Kidney tubule cell (primary cell): ENCODE results near the gene INPP4A.
A peak's percentile ranks its signal among the peaks of the same experiment; 100 is the strongest.

Experiments
- DNase-seq: peaks from one replicate; pipeline ENCODE4 v3.0.0-alpha.2; 2018; ENCODE audit warnings: low spot score

INPP4A gene

DNA sequence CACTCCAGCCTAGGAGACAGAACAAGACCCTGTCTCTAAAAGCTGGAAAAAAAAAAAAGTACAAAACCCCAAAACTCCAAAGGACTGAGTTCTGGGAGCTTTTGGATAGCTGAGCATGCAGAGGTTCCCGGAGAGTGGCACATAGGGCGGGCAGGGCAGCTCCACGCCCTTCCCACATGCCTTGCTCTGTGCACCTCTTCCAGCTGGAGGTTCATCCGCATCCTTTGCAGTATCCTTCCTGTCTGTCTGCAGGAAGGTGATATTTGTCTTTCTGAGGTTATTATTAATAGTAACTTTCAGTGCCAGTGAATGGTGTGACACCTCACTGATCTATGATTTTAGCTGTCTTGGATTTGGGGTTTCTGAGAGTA lies 70.2 kb downstream of the INPP4A start:
- no peak for DNase-seq

DNA sequence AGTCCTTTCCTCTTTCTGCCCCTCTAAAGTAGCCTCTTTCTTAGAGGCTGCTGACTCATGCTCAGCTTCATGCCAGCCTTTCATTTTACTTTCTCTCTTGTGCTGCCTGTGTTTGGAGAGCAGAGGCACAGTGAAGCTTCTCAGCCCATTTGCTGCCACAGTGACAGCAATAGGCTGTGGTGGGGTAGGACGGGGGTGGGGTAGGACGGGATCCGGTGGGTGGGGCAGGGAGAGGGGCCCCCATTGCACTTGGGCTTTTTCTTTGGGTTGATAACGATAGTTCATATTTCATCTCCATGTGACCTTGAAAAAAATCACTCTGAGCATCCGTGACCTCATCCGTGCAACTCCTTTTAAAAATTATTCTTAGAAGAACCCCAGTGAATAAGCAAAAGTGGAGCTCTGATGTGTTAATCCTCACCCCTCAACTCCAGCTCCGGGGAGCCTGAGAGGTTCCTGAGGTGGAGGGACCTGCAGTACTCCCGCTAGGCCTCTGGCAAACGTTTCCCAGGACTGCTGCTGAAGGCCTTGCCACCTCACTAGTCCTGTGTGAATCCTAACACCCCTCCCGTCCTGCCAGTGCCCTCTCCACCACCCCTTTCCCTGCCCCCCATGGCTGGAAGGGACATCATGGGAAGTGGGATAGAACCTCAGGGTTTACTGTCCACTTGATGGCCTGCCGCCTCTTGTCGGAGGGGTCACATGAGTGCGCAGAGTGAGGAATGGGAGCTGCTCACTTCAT lies 70.8 kb downstream of the INPP4A start:
- peak; percentile 17 for DNase-seq

- DNase-seq: no peak
These were observed 71.9 kb downstream of the INPP4A start for GRCh38 chr2:98516571-98516970.

- DNase-seq: no peak
These were observed 73.0 kb downstream of the INPP4A start for GRCh38 chr2:98517636-98518035.

DNA sequence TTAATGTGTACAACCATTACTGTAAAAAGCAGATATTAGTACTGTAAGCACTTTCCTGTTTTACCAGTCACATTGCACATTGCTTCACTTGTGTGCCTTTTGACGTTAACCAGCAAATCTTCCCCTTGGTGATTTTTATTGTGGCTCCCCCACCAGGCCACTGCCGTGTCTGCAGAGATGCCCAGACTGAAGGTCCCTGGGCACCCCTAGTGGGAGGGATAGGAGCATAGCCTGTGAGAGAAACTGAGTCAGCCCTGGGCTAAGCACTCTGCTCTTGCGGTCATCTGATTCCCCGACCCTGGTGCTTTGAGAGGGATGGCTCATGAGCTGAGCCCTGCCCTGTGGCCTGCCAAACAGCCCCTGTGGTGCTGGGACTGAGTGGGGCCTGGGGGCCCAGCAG lies 73.4 kb downstream of the INPP4A start:
- DNase-seq: peak; percentile 3

GRCh38 chr2:98519156-98519555 lies 74.5 kb downstream of the INPP4A start:
- DNase-seq: peak; percentile 47

DNA sequence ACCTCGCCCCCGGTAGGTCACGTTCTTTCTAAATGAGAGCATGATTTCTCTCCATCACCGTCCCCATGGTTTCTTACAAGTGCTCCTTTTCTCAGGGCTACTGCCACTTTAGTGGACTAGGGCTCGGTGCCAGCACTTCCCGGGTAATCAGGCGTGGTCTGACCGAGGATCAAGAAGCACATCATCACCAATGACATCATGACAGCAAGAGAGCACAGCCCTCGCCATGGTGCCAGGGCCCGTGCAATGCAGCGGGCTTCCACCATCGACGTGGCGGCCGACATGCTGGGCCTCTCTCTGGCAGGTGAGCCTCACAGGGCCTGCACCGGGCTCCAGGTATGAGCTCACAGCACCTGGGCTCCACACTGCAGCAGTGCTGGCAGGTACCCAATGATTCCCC lies 75.2 kb downstream of the INPP4A start:
- DNase-seq: no peak

- DNase-seq: no peak
These were observed 76.1 kb downstream of the INPP4A start for GRCh38 chr2:98520806-98521205.

GRCh38 chr2:98521266-98521665 lies 76.6 kb downstream of the INPP4A start:
- DNase-seq: no peak

- no peak for DNase-seq
These were observed 78.2 kb downstream of the INPP4A start for GRCh38 chr2:98522854-98523253.

DNA sequence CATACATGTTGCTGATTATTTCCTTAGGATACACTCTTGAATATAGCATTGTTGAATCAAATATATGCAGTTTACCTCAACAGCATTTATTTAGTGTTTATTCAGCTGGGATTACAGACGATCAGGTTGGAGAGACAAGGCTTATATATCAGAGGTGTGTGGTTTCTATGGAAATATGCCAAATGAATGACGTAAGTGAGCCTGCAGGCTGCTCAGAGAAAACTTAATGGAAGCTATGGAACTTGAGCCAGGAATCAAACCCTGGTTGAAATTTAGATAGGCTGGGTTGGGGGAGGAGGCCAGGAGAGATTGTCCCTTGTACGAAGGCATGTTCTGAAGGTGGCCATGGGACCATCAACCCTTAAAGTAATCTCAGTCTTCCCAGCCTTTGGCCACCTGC lies 79.5 kb downstream of the INPP4A start:
- peak; percentile 27 for DNase-seq

- no peak for DNase-seq
These were observed 83.7 kb downstream of the INPP4A start for GRCh38 chr2:98528349-98528748.

- no peak for DNase-seq
These were observed 85.5 kb downstream of the INPP4A start for GRCh38 chr2:98530114-98530513.

GRCh38 chr2:98532756-98533155 lies 88.1 kb downstream of the INPP4A start:
- DNase-seq: no peak

GRCh38 chr2:98533547-98533946 lies 88.9 kb downstream of the INPP4A start:
- DNase-seq: peak; percentile 28

DNA sequence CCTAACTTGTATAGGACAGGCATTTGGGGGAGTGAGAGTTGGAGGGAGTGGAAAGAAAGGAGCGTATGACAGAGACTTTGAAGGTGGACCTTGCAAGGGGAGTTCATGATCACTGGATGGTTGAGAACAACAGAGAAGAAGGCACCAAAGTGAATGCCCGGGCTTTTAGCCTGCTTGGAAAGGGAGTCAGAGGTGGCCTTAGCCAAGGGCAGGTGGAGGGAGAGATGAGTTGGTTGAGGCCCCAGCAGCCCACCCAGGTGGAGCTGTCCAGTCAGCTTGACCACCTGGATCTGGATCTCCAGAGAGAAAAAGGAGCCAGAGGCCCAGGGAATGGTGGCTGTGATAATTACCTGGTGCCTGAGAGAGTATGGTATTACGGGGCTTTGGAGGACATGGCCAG lies 90.1 kb downstream of the INPP4A start:
- DNase-seq: no peak

DNA sequence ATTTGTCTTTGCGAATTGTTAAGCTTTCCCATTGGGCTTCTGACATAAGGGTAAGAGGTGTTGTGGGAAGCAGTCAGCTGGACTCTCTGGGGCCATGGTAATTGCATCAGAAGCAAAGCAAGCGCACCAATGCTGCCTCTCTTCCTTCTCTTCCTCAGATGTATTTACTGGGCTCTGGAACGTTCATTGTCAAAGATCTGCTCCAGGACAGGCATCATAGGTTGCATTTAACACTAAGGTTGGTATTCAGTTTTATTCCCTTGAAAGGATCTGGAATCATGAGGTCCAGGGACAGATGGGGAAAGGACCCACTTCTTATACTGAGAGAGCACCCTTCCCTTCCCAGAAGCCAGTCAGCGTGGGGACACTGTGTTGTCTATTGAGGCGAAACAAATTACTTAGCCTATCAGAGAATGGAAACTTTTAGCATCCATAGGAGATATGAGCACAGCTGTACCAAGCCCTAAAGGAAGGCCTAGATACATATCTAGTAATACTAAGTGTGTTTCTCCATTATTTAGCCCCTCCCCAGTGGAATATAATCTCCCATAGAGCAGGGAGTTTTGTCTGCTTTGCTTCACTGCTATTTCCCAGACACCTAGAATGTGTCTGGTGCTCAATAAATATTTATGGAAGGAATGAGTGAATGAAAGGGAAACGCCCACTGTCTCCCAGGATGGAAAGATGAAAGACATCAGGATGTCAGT lies 91.5 kb downstream of the INPP4A start:
- no peak for DNase-seq

GRCh38 chr2:98537390-98538126 lies 92.9 kb downstream of the INPP4A start:
- DNase-seq: no peak

- DNase-seq: no peak
These were observed 93.8 kb downstream of the INPP4A start for GRCh38 chr2:98538280-98539041.

- DNase-seq: no peak
These were observed 94.5 kb downstream of the INPP4A start for GRCh38 chr2:98539056-98539735.

DNA sequence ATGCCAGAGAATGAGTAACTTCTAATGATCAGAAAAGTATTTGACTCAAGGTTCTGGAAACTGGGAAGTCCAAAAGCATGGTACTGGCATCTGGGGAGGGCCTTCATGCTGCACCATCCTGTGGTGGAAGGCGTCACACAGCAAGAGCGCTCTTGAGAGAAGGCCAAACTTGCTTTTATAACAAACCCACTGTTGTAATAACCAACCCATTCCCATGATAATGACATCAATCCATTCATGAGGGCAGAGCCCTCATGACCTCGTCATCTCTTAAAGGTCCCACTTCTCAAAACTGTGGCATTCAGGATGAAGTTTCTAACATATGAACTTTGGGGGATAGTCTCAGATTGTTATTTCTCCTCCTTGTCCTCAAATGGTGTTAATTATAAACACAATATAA lies 95.9 kb downstream of the INPP4A start:
- no peak for DNase-seq

- no peak for DNase-seq
These were observed 96.8 kb downstream of the INPP4A start for GRCh38 chr2:98541489-98541888.
